ENCODE data around the gene PAK6. TPM values are rescaled to one million over a fixed set of nuclear protein-coding genes. Genes with fewer than 3 reads are reported as not detected.
A peak's percentile ranks its signal among the peaks of the same experiment; 100 is the strongest.

PAK6 gene
- total and polyA plus RNA-seq, 9 of the 15 experiments (the other 6 are each of a cell fraction or from before 2014, with no cell fraction given) = 0.03 to 0.74 (median 0.16) TPM; not detected in 2

DNA sequence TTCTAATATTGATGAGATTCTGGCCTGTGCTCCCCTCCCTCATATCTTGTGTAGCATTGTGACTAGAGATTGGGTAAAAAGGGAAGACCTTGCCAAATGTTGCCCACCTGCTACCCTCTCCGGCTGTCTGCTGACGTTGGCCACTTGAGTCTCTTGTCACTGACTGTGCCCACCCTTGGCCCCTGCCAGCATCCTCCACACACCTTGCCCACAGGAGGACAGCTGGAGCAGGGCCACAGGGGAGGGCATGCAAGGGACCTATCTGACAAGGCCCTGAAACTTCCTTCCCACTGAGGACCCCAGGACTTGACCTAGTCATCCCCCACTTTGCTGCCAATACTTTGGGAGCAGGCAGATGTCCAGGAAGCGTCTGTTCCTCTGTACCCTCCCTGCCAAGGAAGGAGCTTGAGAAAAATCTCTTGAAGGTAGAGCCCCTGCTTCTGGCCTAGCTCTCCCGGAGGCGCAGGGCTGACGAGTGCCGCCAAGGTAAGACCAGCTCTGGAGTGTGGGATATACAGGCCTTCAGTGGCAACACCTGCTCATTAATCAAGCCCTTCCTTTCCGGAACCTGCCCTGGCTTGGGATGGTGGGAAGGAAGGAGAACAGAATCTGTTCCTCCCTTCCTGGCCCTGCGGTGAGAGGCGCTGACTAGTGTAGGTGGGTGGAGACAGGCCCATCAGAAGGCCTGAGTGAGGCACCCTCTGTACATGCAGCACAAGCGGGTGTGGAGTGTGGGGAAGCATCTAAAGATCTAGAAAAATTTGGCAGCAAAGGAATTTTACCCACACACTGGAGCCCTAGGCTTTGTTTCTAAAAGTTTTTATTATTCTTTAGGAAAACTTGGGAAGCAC lies 4.9 kb upstream of the PAK6 start:
- H3K36me3 ChIP-seq (ENCODE audit: control insufficient read depth, insufficient read depth, low read length) = peaks cover 22% of the 10 kb centered on the region; the same call in 1 of the 3 replicates
- intact Hi-C loops (cut with micrococcal nuclease) = loop anchor here (5.0 kb wide), 1 partner anchor 38 kb away; no protein-coding TSS in a partner anchor
- H3K9me3 ChIP-seq (replicated peaks; ENCODE audit: control insufficient read depth, insufficient read depth, low read depth, low read length) = no peaks in the 10 kb centered on the region
- FAIRE-seq (no peak), DNase-seq (ENCODE audit: extremely low read depth in 1 of 4, low spot score in 3 of 4) (peak in 1 of 4 experiments; percentile 18), ATAC-seq (peak; percentile 52)
- in situ Hi-C loops (cut with MboI) = no loop called here
- CTCF ChIA-PET (ENCODE audit: low intra/inter-chr PET ratio) = no interaction called here
- peak overlapping the region in 1 of 2 experiments; percentile 79; a peak in 2 of 4 replicates for H3K9ac ChIP-seq (ENCODE audit: insufficient read depth in 1 of 2, low read depth in 2 of 2, low read length in 2 of 2)
- no peaks in the 10 kb centered on the region for H3K79me2 ChIP-seq (ENCODE audit: control insufficient read depth, insufficient read depth, low read length)
- no peaks in the 10 kb centered on the region for H3K9me1 ChIP-seq (ENCODE audit: control insufficient read depth, insufficient read depth, low read length)
- no peak overlapping the region for H3K27ac ChIP-seq (ENCODE audit: extremely low read depth, low read depth, low read length)
- no peak overlapping the region for H2AFZ ChIP-seq (ENCODE audit: low read depth, low read length)
- no peaks in the 10 kb centered on the region for H3K27me3 ChIP-seq (ENCODE audit: control insufficient read depth in 2 of 2, insufficient read depth in 2 of 2, low read length in 2 of 2)
- WGBS (ENCODE audit: insufficient coverage, low coverage, missing lambda C conversion rate) = 72% methylated on average over 11 of the region's 11 CpGs
- 0 out of 2 replicates have a peak, but pooled peaks cover 3% of the 10 kb centered on the region for H4K20me1 ChIP-seq (replicated peaks; ENCODE audit: control insufficient read depth, insufficient read depth, low read length)
- BruUV-seq (replicated peaks) = no TSS peak
- H3K4me3 ChIP-seq = no peak overlapping the region
- peaks cover 13 to 22% of the 10 kb centered on the region in 2 experiments for H3K4me1 ChIP-seq (replicated peaks in 1 of 2; ENCODE audit: control insufficient read depth in 2 of 2, insufficient read depth in 2 of 2, low read length in 2 of 2)
- POLR2A ChIA-PET = interaction anchor here (0.6 to 1.3 kb wide), 6 partner anchors 10 to 93 kb away, joined by 3 to 4 read pairs (median 4); no protein-coding TSS in a partner anchor
- no peak overlapping the region for H3K4me2 ChIP-seq (ENCODE audit: insufficient read depth, low read length)
- TF ChIP-seq ZNF57 (CRISPR knock-in tag; IDR thresholded peaks at IDR 0.05) = no peak
- TF ChIP-seq, protein P1, sequence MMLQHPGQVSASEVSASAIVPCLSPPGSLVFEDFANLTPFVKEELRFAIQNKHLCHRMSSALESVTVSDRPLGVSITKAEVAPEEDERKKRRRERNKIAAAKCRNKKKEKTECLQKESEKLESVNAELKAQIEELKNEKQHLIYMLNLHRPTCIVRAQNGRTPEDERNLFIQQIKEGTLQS (IDR thresholded peaks at IDR 0.05) = no peak
- TF ChIP-seq, protein P1 (CRISPR knock-in tag; conservative IDR thresholded peaks at IDR 0.05) = no peak
- TF ChIP-seq, protein P2, sequence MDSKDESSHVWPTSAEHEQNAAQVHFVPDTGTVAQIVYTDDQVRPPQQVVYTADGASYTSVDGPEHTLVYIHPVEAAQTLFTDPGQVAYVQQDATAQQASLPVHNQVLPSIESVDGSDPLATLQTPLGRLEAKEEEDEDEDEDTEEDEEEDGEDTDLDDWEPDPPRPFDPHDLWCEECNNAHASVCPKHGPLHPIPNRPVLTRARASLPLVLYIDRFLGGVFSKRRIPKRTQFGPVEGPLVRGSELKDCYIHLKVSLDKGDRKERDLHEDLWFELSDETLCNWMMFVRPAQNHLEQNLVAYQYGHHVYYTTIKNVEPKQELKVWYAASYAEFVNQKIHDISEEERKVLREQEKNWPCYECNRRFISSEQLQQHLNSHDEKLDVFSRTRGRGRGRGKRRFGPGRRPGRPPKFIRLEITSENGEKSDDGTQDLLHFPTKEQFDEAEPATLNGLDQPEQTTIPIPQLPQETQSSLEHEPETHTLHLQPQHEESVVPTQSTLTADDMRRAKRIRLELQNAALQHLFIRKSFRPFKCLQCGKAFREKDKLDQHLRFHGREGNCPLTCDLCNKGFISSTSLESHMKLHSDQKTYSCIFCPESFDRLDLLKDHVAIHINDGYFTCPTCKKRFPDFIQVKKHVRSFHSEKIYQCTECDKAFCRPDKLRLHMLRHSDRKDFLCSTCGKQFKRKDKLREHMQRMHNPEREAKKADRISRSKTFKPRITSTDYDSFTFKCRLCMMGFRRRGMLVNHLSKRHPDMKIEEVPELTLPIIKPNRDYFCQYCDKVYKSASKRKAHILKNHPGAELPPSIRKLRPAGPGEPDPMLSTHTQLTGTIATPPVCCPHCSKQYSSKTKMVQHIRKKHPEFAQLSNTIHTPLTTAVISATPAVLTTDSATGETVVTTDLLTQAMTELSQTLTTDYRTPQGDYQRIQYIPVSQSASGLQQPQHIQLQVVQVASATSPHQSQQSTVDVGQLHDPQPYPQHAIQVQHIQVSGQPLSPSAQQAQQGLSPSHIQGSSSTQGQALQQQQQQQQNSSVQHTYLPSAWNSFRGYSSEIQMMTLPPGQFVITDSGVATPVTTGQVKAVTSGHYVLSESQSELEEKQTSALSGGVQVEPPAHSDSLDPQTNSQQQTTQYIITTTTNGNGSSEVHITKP (IDR thresholded peaks at IDR 0.05; ENCODE audit: partially characterized antibody) = no peak
- TF ChIP-seq, protein P3, sequence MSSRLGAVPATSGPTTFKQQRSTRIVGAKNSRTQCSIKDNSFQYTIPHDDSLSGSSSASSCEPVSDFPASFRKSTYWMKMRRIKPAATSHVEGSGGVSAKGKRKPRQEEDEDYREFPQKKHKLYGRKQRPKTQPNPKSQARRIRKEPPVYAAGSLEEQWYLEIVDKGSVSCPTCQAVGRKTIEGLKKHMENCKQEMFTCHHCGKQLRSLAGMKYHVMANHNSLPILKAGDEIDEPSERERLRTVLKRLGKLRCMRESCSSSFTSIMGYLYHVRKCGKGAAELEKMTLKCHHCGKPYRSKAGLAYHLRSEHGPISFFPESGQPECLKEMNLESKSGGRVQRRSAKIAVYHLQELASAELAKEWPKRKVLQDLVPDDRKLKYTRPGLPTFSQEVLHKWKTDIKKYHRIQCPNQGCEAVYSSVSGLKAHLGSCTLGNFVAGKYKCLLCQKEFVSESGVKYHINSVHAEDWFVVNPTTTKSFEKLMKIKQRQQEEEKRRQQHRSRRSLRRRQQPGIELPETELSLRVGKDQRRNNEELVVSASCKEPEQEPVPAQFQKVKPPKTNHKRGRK (tag; IDR thresholded peaks at IDR 0.05) = no peak
- no peak for TF ChIP-seq CBX1 (IDR thresholded peaks at IDR 0.05; ENCODE audit: low read depth)
- no peak for TF ChIP-seq FOXJ3 (CRISPR knock-in tag; IDR thresholded peaks at IDR 0.05)
- no peak for TF ChIP-seq ETS2 (tag; IDR thresholded peaks at IDR 0.05; ENCODE audit: borderline replicate concordance, poor library complexity, severe bottlenecking)
- TF ChIP-seq, protein P4, sequence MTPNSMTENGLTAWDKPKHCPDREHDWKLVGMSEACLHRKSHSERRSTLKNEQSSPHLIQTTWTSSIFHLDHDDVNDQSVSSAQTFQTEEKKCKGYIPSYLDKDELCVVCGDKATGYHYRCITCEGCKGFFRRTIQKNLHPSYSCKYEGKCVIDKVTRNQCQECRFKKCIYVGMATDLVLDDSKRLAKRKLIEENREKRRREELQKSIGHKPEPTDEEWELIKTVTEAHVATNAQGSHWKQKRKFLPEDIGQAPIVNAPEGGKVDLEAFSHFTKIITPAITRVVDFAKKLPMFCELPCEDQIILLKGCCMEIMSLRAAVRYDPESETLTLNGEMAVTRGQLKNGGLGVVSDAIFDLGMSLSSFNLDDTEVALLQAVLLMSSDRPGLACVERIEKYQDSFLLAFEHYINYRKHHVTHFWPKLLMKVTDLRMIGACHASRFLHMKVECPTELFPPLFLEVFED (CRISPR knock-in tag; conservative IDR thresholded peaks at IDR 0.05) = no peak
- no peak for TF ChIP-seq MTA2 (IDR thresholded peaks at IDR 0.05; ENCODE audit: low read depth)

Data from K562 (cell line).